ENCODE measurements around the gene UXT. TPM values are rescaled to one million over a fixed set of nuclear protein-coding genes. Genes with fewer than 3 reads are reported as not detected.

UXT gene
- total RNA-seq, 1 donor from 2014 or later, result 73.5 TPM

DNA sequence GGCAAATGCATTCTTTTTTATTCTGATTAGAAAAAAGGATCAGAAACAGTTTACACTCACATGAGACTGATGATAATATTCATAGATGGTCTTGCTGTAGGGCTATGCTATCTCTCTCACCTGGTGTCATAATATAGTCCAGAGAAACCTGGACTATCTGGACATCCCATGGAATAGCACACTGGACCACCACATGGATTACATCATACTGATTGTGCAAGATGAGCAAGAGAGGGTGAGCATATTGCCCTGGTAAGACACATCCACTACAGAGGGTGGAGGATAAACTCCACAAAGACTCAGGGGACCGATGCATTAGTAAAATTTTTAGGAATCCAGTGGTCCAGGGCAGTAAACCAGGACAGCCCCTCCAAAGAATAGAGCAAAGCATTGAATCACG is 47.5 kb downstream of the UXT start:
- H3K9ac ChIP-seq (ENCODE audit: low read length), result no peak overlapping the region
- FAIRE-seq (no peak), DNase-seq (ENCODE audit: low read depth) (no peak)
- no peaks in the 10 kb centered on the region for H3K4me1 Mint-ChIP-seq (ENCODE audit: low read depth, unreplicated experiment)
- no peaks in the 10 kb centered on the region for H3K79me2 ChIP-seq (ENCODE audit: insufficient read depth, low read length)
- TF ChIP-seq, protein P1, sequence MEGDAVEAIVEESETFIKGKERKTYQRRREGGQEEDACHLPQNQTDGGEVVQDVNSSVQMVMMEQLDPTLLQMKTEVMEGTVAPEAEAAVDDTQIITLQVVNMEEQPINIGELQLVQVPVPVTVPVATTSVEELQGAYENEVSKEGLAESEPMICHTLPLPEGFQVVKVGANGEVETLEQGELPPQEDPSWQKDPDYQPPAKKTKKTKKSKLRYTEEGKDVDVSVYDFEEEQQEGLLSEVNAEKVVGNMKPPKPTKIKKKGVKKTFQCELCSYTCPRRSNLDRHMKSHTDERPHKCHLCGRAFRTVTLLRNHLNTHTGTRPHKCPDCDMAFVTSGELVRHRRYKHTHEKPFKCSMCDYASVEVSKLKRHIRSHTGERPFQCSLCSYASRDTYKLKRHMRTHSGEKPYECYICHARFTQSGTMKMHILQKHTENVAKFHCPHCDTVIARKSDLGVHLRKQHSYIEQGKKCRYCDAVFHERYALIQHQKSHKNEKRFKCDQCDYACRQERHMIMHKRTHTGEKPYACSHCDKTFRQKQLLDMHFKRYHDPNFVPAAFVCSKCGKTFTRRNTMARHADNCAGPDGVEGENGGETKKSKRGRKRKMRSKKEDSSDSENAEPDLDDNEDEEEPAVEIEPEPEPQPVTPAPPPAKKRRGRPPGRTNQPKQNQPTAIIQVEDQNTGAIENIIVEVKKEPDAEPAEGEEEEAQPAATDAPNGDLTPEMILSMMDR (IDR thresholded peaks at IDR 0.05; ENCODE audit: insufficient read depth, low read depth, low read length), result no peak
- no peak for TF ChIP-seq EZH2 (IDR thresholded peaks at IDR 0.05; ENCODE audit: insufficient read depth, low read length)
- H3K9me3 Mint-ChIP-seq (ENCODE audit: unreplicated experiment), result peaks cover 2% of the 10 kb centered on the region
- no peak overlapping the region for H2AFZ ChIP-seq (ENCODE audit: low read depth, low read length)
- no peak overlapping the region for H3K4me3 ChIP-seq (ENCODE audit: insufficient read depth, low read depth, low read length)
- no peak overlapping the region for H3K4me2 ChIP-seq (ENCODE audit: low read length)
- H3K9me3 ChIP-seq (ENCODE audit: insufficient read depth, low read depth, low read length), result no peaks in the 10 kb centered on the region
- no peak overlapping the region for H3K27ac Mint-ChIP-seq (ENCODE audit: unreplicated experiment)
- H3K36me3 Mint-ChIP-seq (ENCODE audit: low read depth, unreplicated experiment), result no peaks in the 10 kb centered on the region
- H3K4me1 ChIP-seq (ENCODE audit: insufficient read depth, low read length), result no peaks in the 10 kb centered on the region
- H3K27ac ChIP-seq (ENCODE audit: low read depth, low read length), result no peak overlapping the region
- no peaks in the 10 kb centered on the region for H3K27me3 ChIP-seq (ENCODE audit: insufficient read depth, low read length)
- H3K36me3 ChIP-seq (ENCODE audit: insufficient read depth, low read length), result no peaks in the 10 kb centered on the region
- no peaks in the 10 kb centered on the region for H4K20me1 ChIP-seq (ENCODE audit: insufficient read depth, low read length)
- H3K4me3 Mint-ChIP-seq (ENCODE audit: unreplicated experiment), result no peak overlapping the region
- H3K27me3 Mint-ChIP-seq (ENCODE audit: low read depth, unreplicated experiment), result peaks cover 3% of the 10 kb centered on the region

DNA sequence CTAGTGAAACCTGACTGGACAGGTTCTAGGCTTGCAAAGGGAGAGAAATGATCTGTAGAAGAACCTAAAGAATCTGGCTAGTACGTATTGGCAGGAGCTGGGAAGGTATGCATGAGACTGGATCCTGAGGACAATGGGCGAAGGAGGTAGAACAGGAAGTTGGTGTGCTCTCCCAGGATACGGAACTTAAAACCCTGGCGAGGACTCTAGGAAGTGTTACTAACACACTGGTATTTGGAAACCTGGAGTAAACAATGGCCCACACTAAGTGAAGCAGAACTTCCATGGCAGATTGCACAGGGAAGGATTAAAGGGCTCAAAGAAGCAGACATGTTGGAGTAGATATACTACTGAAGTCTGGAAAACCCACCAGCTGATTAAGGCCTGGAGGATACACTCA is 48.5 kb downstream of the UXT start:
- Histone ChIP-seq H3K27me3 (ENCODE audit: insufficient read depth, low read length) (no peaks in the 10 kb centered on the region), H3K27ac (ENCODE audit: low read depth, low read length) (no peak overlapping the region), H3K36me3 (ENCODE audit: insufficient read depth, low read length) (no peaks in the 10 kb centered on the region), H3K79me2 (ENCODE audit: insufficient read depth, low read length) (no peaks in the 10 kb centered on the region), H3K4me1 (ENCODE audit: insufficient read depth, low read length) (no peaks in the 10 kb centered on the region), H3K9me3 (ENCODE audit: insufficient read depth, low read depth, low read length) (no peaks in the 10 kb centered on the region), H3K4me3 (ENCODE audit: insufficient read depth, low read depth, low read length) (no peak overlapping the region), H3K4me2 (ENCODE audit: low read length) (no peak overlapping the region), H2AFZ (ENCODE audit: low read depth, low read length) (no peak overlapping the region), H3K9ac (ENCODE audit: low read length) (no peak overlapping the region), H4K20me1 (ENCODE audit: insufficient read depth, low read length) (no peaks in the 10 kb centered on the region)
- Mint-ChIP-seq H3K27ac (ENCODE audit: unreplicated experiment) (no peak overlapping the region), H3K27me3 (ENCODE audit: low read depth, unreplicated experiment) (no peaks in the 10 kb centered on the region), H3K4me3 (ENCODE audit: unreplicated experiment) (no peak overlapping the region), H3K4me1 (ENCODE audit: low read depth, unreplicated experiment) (no peaks in the 10 kb centered on the region), H3K9me3 (ENCODE audit: unreplicated experiment) (peaks cover 2% of the 10 kb centered on the region), H3K36me3 (ENCODE audit: low read depth, unreplicated experiment) (no peaks in the 10 kb centered on the region)
- FAIRE-seq (no peak), DNase-seq (ENCODE audit: low read depth) (no peak)
- TF ChIP-seq EZH2 (IDR thresholded peaks at IDR 0.05; ENCODE audit: insufficient read depth, low read length), result no peak
- TF ChIP-seq, protein P1 (IDR thresholded peaks at IDR 0.05; ENCODE audit: insufficient read depth, low read depth, low read length), result no peak

DNA sequence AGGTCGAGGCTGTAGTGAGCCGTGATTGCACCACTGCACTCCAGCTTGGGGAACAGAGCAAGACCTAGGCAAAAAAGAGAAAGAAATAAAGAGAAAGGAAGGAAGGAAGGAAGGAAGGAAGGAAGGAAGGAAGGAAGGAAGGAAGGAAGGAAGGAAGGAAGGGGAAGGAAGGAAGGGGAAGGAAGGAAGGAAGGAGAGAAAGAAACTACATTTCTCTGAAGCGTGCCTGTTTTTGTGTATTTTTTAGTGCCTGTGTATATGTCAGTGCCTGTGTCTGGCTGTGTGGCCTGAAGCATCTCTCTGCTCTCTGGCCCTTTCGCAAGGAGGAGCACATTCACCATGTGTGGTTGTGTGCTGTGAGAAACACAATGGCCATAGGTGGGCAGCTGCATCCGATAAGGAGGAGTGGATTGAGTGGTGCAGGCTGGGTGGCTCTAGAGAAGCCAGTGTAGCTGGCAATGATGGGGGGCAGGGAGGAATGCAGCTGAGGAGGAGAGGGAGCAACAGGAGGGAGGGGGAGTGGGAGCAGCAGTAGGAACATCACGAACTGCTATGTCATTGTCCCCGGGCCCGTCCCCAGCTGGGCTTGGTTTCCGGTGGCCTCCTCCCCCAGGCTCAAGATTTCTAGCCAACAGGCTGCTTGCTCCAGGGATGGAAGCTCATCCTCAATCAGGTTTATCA is 50.7 kb downstream of the UXT start:
- no peak overlapping the region for H2AFZ ChIP-seq (ENCODE audit: low read depth, low read length)
- Mint-ChIP-seq H3K9me3 (ENCODE audit: unreplicated experiment) (peaks cover 2% of the 10 kb centered on the region), H3K27me3 (ENCODE audit: low read depth, unreplicated experiment) (no peaks in the 10 kb centered on the region), H3K36me3 (ENCODE audit: low read depth, unreplicated experiment) (no peaks in the 10 kb centered on the region), H3K4me3 (ENCODE audit: unreplicated experiment) (no peak overlapping the region), H3K4me1 (ENCODE audit: low read depth, unreplicated experiment) (no peaks in the 10 kb centered on the region), H3K27ac (ENCODE audit: unreplicated experiment) (no peak overlapping the region)
- H4K20me1 ChIP-seq (ENCODE audit: insufficient read depth, low read length), result no peaks in the 10 kb centered on the region
- FAIRE-seq, result no peak
- H3K4me3 ChIP-seq (ENCODE audit: insufficient read depth, low read depth, low read length), result no peak overlapping the region
- no peak overlapping the region for H3K4me2 ChIP-seq (ENCODE audit: low read length)
- TF ChIP-seq, protein P1 (IDR thresholded peaks at IDR 0.05; ENCODE audit: insufficient read depth, low read depth, low read length), result no peak
- TF ChIP-seq EZH2 (IDR thresholded peaks at IDR 0.05; ENCODE audit: insufficient read depth, low read length), result no peak
- no peaks in the 10 kb centered on the region for H3K4me1 ChIP-seq (ENCODE audit: insufficient read depth, low read length)
- no peak overlapping the region for H3K9ac ChIP-seq (ENCODE audit: low read length)
- no peaks in the 10 kb centered on the region for H3K79me2 ChIP-seq (ENCODE audit: insufficient read depth, low read length)
- H3K27me3 ChIP-seq (ENCODE audit: insufficient read depth, low read length), result no peaks in the 10 kb centered on the region
- no peaks in the 10 kb centered on the region for H3K9me3 ChIP-seq (ENCODE audit: insufficient read depth, low read depth, low read length)
- H3K27ac ChIP-seq (ENCODE audit: low read depth, low read length), result no peak overlapping the region
- no peaks in the 10 kb centered on the region for H3K36me3 ChIP-seq (ENCODE audit: insufficient read depth, low read length)
- no peak for DNase-seq (ENCODE audit: low read depth)
